Activated CD4-positive, alpha-beta T cell treated with anti-CD3 and anti-CD28 coated beads, Interleukin-2, amount 50 U/mL, for 4 hours (primary cell): ENCODE data around the gene TEX51.

Source experiments
- DNase-seq, 2 experiments: peaks; one replicate each; pipeline ENCODE4 v3.0.0-alpha.2; 2020

Gene TEX51

GRCh38 chr2:126879348-126880298 lies 19.1 kb upstream of the TEX51 start:
- no peak for DNase-seq

DNA sequence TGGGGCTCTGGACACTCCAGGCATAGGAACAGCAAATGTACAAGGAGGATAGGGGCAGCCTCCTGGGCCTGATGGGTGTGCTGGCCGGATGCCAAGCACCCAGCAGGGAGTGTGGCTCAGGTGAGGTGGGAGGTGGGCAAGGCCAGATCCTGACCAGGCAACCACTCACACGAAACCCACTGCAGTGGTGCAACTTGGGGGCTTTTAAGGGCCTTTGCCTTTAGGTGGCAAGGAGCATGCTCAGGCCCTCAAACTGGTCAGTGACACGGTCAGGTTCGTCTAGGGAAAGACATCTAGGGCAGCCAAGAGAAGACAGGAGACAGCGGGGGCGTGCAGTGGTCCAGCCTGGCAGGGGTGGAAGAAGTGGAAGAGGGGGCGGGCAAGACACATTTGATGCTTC lies 18.4 kb upstream of the TEX51 start:
- no peak for DNase-seq

- DNase-seq = no peak
Measured at GRCh38 chr2:126880817-126881216, 17.9 kb upstream of the TEX51 start.

DNA sequence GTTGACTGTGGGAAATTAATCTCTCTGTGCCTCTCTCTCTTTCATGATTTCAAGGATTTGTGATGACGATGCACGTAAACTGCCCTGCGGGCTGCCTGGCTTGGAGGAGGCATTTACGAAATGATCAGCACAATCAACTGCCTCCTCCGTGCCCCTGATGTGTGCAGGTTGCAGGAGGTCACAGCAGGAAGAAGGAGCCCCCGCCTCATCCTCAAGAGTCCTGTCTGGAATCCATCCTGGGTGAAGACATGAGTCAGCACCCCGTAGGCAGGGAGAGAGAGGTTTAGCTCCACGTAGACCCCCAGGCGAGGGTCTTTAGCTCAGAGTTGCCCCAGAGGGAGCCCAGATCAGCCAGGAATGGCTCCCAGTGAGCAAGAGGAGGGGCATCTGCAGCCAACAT lies 17.1 kb upstream of the TEX51 start:
- DNase-seq = no peak

GRCh38 chr2:126882181-126882580 lies 16.5 kb upstream of the TEX51 start:
- no peak for DNase-seq

GRCh38 chr2:126882736-126883665 lies 15.7 kb upstream of the TEX51 start:
- DNase-seq = no peak

- no peak for DNase-seq
Measured at GRCh38 chr2:126883666-126884040, 15.0 kb upstream of the TEX51 start.

DNA sequence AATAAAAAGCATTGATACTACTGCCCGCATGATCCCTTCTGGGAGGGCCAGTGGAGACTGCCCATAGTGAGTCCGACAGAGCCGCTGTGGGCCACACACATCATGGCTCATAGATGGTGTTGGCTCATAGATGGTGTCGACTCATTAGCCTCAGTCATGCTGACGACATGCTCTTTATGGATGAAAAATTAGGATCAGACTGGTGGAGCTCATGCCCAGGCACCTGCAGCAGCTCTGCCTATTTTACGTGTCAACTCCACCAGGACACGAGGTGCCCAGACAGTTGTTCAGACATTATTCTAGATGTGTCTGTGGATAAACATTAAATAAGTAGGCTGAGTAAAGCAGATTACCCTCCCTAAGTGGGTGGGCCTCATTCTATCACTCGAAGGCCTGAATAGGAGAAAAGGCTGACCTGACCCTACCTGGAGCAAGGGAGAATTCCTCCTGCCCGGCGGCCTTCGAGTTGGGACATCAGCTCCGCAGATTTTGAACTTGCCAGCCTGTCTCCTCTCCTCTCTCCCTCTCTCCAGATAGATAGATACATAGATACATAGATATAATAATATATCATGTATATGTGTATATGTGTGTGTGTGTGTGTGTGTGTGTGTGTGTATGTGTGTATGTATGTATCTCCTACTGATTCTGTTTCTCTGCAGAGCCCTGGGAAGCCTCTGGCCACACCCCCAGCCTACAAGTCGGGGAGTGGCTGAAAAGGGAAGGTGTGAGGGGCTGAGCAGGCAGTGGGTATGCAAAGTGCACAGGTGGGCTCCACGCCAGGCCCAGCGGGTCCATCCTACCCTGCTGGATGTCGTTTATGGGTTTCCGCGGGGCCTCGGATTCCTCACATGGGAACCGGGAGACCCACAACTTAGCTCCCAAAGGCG lies 13.6 kb upstream of the TEX51 start:
- DNase-seq = no peak

DNA sequence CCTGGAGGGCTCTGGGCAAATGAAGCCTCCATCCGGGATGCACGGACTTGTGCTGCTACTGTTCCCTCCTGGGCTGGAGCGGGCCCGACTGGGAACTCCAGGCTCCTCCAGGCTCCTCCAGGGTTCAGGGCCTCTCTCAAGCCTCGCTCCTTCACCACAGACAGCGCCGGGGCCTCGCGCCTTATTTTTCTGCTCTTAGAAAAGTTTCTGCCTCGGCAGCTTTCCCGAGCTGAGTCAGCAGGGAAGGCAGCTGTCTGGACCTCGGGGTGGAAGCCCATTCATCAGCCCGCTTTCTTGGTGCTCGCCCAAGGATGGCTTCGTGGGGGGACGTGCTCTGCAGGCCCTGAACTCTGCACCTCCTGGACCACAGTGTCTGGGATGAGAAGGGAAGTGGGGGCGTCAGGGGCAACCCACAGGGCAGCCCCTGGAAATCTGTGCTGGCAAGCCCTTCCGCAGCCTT lies 12.9 kb upstream of the TEX51 start:
- DNase-seq = no peak

GRCh38 chr2:126886211-126886915 lies 12.3 kb upstream of the TEX51 start:
- DNase-seq = no peak

DNA sequence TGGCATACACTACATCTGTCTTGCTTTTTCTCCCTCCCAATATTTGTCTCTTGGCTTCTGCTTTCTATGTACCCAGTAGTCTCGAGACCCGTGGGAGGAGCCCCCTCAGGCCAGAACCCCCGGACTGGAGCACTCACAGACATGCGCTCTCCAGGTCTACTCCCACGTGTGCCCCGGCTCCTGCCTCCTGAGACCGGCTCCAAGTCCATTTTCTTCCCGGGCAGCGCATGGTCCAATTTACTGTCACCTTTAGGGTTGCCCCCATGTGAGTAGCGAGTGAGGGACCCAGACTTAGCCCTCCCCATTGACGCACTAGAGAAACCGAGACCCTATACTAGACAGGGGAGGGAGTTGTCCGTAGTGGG lies 11.8 kb upstream of the TEX51 start:
- no peak for DNase-seq

- DNase-seq = no peak
Measured at GRCh38 chr2:126887506-126887905, 11.2 kb upstream of the TEX51 start.

DNA sequence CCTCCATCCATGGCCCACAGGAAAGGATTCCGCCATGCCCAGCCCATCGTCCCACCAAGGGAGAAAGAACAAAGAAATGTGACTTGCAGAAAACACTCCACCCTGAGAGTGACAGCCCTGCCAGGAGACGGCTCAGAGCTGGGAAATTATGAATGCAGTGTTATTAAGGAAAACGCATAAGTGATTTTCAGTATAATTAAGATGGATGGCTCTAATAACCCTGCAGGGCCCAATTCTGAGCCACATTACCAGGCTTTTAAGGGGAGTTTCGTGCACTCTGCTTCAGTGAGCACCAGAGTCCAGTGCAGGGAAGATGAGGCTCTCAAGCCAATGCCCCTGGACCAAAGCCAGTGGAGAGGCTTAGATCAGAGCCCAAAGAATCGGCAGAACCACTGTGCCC lies 10.6 kb upstream of the TEX51 start:
- DNase-seq = no peak

GRCh38 chr2:126889071-126889470 lies 9.6 kb upstream of the TEX51 start:
- no peak for DNase-seq

- no peak for DNase-seq
Measured at GRCh38 chr2:126889496-126890135, 9.1 kb upstream of the TEX51 start.

- DNase-seq = no peak
Measured at GRCh38 chr2:126890136-126890510, 8.6 kb upstream of the TEX51 start.

DNA sequence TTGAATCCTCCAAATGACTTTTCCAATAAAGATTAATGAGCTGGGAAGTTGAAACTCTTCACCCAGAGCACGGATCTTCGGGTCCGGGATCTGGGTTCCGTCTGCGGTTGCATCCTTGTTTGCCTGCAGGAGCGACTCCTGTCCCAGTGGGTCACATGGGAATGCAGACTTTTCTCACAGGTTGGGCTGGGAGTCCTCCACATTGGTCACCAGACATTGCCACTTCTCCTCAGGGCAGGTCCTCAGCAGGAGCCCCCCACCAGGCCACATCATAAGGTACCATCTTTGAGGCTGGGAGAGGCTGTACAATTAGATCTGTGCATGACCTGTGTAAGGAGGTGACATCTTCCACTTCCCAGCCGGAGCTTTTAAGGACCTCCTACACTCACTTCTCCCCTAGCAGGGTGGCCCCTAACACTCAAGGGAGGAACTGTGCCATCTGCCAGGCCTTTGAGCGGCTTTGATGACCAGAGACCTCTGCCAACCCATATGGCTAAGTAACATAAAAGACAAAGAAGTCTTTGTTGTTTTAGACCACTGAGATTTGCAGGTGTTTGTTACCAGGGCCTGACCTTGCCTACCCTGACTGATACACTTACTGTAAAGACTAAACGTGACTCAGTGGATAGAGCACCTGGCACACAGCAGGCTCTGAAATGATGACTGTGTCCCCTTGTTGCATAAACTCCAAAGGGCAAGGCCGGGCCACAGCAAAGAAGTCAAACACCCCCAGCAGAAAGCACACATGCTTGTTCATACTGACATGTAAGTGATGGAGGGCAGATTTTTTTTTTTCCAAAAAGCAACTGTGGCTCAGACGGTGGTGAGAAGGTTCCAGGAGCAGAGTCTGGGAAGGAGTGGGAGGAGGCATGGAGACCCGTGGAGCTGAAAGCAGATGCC lies 7.9 kb upstream of the TEX51 start:
- no peak for DNase-seq

- no peak for DNase-seq
Measured at GRCh38 chr2:126891681-126892500, 6.8 kb upstream of the TEX51 start.

DNA sequence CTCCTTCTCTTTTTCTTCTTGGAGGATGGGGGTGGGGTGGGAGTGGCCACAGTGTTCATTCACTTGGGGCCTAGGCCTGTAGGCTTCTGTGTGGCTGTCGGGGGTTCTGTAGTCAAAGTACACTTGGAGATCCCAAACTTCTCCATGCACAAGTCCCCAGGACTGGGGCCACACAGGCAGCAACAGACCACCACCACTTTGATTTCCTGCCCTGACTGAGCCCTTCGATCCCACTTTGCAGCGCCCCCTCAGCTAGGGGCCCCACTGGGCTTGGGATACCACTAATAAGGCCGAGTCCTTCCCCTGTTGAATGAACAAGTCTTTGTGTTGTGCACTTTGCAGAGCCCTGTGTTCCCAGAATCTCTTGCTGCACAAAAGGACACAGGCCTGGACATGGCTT lies 5.5 kb upstream of the TEX51 start:
- DNase-seq = no peak

- no peak for DNase-seq
Measured at GRCh38 chr2:126893606-126894005, 5.1 kb upstream of the TEX51 start.
